Ascending aorta (tissue), 2 donors: ENCODE results near the gene LASP1NB. TPM values are rescaled to one million over a fixed set of nuclear protein-coding genes. Genes with fewer than 3 reads are reported as not detected.
"Not testable (repeated sequence)": the region's sequence is repeated elsewhere in the genome, so short reads cannot be mapped to it uniquely, and the experiment has no call there.

Experiments
- DNase-seq, 2 donors: peaks; one replicate each; pipeline ENCODE4 v3.0.0-alpha.2; 2019; ENCODE audit warnings: low spot score in 2 of 2
- H3K27ac ChIP-seq, 2 donors: fragments of 200-600 bp; sonication (generic); one replicate each; pipeline ENCODE4 v1.5.1; 2016 to 2017; ENCODE audit warnings: mild to moderate bottlenecking in 1 of 2
- H3K27me3 ChIP-seq: fragments of 200-600 bp; sonication (generic); one replicate; pipeline ENCODE4 v1.5.1; 2017
- H3K36me3 ChIP-seq, 2 donors: fragments of 200-600 bp; sonication (generic); one replicate each; pipeline ENCODE4 v1.5.1; 2016
- H3K4me1 ChIP-seq, 2 donors: fragments of 200-600 bp; sonication (generic); one replicate each; pipeline ENCODE4 v1.5.1; 2016 to 2017; ENCODE audit warnings: mild to moderate bottlenecking in 1 of 2
- H3K4me3 ChIP-seq, 2 donors: fragments of 200-600 bp; sonication (generic); one replicate each; pipeline ENCODE4 v1.5.1; 2016 to 2017; ENCODE audit warnings: mild to moderate bottlenecking in 1 of 2
- H3K9me3 ChIP-seq, 2 donors: fragments of 200-600 bp; sonication (generic); one replicate each; pipeline ENCODE4 v1.5.1; 2016
- intact Hi-C: fragments of 100-400 bp; cut with DNase I; formaldehyde crosslinking; loops from one replicate; pipeline ENCODE4 v1.15.1; 2023
- total RNA-seq: library from RNA; depleted of rRNA; stranded (reverse); fragments of >200 nt; gene quantifications from one replicate; pipeline ENCODE4 v1.1.0, GENCODE V29; 2016
- TF ChIP-seq, protein P1 (sequence below), 3 experiments: fragments of 200-600 bp in 2 of 3; fragments of 450-650 bp in 1 of 3; sonication (generic) in 2 of 3; IDR thresholded peaks; one replicate each; pipeline ENCODE4 v1.5.1; 2016 to 2019; ENCODE audit warnings: antibody characterized with exemption in 3 of 3, mild to moderate bottlenecking in 1 of 3, moderate library complexity in 1 of 3

The LASP1NB gene

DNA sequence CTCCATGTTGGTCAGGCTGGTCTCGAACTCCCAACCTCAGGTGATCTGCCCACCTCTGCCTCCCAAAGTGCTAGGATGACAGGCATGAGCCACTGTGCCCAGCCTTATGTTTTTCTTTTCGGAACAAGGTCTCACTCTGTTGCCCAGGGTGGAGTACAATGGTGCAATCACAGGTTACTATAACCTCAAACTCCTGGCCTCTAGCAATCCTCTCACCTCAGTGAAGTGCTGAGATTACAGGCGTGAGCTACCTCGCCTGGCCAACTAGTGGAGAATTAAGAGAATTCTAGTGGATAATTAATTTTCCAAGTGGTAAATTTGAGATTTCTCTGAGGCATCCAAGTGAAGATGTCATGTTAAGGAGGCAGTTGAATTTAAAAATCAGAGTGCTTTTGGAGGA, 44.7 kb downstream of the LASP1NB start:
- no peaks in the 10 kb centered on the region for H3K27me3 ChIP-seq
- no peaks in the 10 kb centered on the region for H3K9me3 ChIP-seq
- H3K27ac ChIP-seq, result no peak overlapping the region
- DNase-seq, result no peak
- H3K4me3 ChIP-seq, result no peak overlapping the region
- H3K36me3 ChIP-seq, result no peaks in the 10 kb centered on the region
- peaks cover 0 to 3% of the 10 kb centered on the region in 2 donors for H3K4me1 ChIP-seq
- TF ChIP-seq, protein P1, sequence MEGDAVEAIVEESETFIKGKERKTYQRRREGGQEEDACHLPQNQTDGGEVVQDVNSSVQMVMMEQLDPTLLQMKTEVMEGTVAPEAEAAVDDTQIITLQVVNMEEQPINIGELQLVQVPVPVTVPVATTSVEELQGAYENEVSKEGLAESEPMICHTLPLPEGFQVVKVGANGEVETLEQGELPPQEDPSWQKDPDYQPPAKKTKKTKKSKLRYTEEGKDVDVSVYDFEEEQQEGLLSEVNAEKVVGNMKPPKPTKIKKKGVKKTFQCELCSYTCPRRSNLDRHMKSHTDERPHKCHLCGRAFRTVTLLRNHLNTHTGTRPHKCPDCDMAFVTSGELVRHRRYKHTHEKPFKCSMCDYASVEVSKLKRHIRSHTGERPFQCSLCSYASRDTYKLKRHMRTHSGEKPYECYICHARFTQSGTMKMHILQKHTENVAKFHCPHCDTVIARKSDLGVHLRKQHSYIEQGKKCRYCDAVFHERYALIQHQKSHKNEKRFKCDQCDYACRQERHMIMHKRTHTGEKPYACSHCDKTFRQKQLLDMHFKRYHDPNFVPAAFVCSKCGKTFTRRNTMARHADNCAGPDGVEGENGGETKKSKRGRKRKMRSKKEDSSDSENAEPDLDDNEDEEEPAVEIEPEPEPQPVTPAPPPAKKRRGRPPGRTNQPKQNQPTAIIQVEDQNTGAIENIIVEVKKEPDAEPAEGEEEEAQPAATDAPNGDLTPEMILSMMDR (IDR thresholded peaks at IDR 0.05), result no peak
- intact Hi-C loops, result no loop called here

DNA sequence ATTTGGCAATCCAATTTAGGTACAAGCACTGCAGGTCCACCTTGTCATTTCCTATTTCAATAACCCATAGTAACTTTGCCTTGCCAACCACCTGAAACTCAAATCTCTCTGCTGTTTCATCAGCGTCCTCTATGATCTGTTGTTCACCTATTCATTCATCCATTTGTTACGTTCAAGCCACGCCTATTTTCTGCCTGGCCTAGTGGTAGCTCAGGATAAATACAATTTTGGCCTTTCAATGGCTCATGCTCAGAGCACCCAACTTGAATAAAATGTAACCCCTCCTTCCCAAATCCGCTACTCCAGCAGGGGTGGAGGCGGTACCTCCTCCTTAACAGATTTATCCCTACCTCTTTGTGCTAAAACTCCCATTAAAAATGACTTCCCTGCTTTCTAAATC, 45.4 kb downstream of the LASP1NB start:
- H3K36me3 ChIP-seq, result no peaks in the 10 kb centered on the region
- H3K27ac ChIP-seq, result no peak overlapping the region
- intact Hi-C loops, result no loop called here
- no peak overlapping the region for H3K4me3 ChIP-seq
- DNase-seq, result no peak
- no peaks in the 10 kb centered on the region for H3K27me3 ChIP-seq
- peaks cover 0 to 3% of the 10 kb centered on the region in 2 donors for H3K4me1 ChIP-seq
- H3K9me3 ChIP-seq, result no peaks in the 10 kb centered on the region
- TF ChIP-seq, protein P1 (IDR thresholded peaks at IDR 0.05), result no peak

DNA sequence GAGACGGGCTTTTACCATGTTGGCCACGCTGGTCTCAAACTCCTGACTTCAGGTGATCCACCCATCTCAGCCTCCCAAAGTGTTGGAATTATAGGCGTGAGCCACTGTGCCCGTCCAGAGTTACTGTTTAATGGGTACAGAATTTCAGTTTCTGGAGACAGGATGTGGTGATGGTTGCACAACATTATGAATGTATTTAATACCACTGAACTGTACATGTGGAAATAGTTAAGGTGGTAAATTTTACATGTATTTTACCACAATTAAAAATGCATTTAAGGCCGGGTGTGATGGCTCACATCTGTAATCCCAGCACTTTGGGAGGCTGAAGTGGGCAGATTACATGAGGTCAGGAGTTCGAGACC, 50.8 kb downstream of the LASP1NB start:
- H3K4me1 ChIP-seq, H3K9me3 ChIP-seq, H3K27me3 ChIP-seq, intact Hi-C loops, DNase-seq, H3K36me3 ChIP-seq, H3K27ac ChIP-seq, H3K4me3 ChIP-seq: not testable (repeated sequence)

DNA sequence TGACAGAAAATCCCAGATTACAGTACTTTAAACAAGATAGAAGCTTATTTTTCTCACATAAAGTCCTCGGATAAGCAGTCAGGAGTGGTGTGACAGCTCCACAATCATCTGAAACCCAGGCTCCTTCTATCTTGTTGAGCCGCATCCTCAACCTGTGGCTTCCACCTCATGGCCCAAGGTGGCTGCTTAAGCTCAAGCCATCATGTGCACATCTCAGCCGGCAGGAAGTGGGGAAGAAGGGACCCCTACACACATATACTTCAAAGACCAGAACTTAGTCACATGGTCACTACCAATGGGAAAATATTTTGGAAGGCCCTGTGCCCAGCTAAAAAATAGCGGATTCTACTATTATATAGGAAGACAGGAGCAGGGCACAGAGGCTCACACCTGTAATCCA, 52.8 kb downstream of the LASP1NB start:
- Histone ChIP-seq H3K36me3 (no peaks in the 10 kb centered on the region), H3K27ac (no peak overlapping the region), H3K27me3 (no peaks in the 10 kb centered on the region), H3K9me3 (no peaks in the 10 kb centered on the region), H3K4me3 (no peak overlapping the region), H3K4me1 (peaks cover 0 to 5% of the 10 kb centered on the region in 2 donors)
- DNase-seq, result no peak
- intact Hi-C loops, result no loop called here
- TF ChIP-seq, protein P1 (IDR thresholded peaks at IDR 0.05), result no peak

Other genes with a start within 250 kb of the LASP1NB start
- 100 TPM for gene MLLT6, start 220.3 kb upstream of the LASP1NB start, total RNA-seq
- 27.6 TPM for gene CISD3, start 195.3 kb upstream of the LASP1NB start, total RNA-seq
- gene PCGF2, start 177.3 kb upstream of the LASP1NB start, total RNA-seq, result 64.8 TPM
- 189 TPM for gene PSMB3, start 172.9 kb upstream of the LASP1NB start, total RNA-seq
- 45.0 TPM for gene PIP4K2B, start 126.1 kb upstream of the LASP1NB start, total RNA-seq
- 65.2 TPM for gene CWC25, start 100.3 kb upstream of the LASP1NB start, total RNA-seq
- gene RPL23, start 71.9 kb upstream of the LASP1NB start, total RNA-seq, result 1,091 TPM
- 300 TPM for gene LASP1, start 55.6 kb upstream of the LASP1NB start, total RNA-seq
- gene FBXO47, start 41.8 kb downstream of the LASP1NB start, total RNA-seq, result not detected
- gene PLXDC1, start 226.0 kb downstream of the LASP1NB start, total RNA-seq, result 23.8 TPM
- gene ARL5C, start 240.5 kb downstream of the LASP1NB start, total RNA-seq, result not detected